AG04450 (cell line): ENCODE measurements around the gene ITK. TPM values are rescaled to one million over a fixed set of nuclear protein-coding genes. Genes with fewer than 3 reads are reported as not detected.

Experiments
- CTCF ChIA-PET: fragments of 300-600, 350-600 bp; formaldehyde crosslinking; extraction: SDS; loops from one replicate; lab custom pipeline; 2022; ENCODE audit warnings: antibody characterized with exemption, inconsistent platforms; lab: Charles Lee
- POLR2A ChIA-PET: fragments of 350-600 bp; formaldehyde crosslinking; extraction: SDS; loops from one replicate; lab custom pipeline; 2021; ENCODE audit warnings: antibody characterized with exemption, inconsistent platforms; lab: Yijun Ruan, JAX
- DNase-seq: peaks from one replicate; pipeline ENCODE4 v3.0.0-alpha.2; 2011; ENCODE audit warnings: low read depth, low spot score
- H3K27ac ChIP-seq: one replicate; pipeline ENCODE4 v1.5.1; 2012; ENCODE audit warnings: low read depth, low read length, control low read depth
- H3K27me3 ChIP-seq: one replicate; pipeline ENCODE4 v1.6.0; 2012; ENCODE audit warnings: low read length; ENCODE audit not compliant: control insufficient read depth, insufficient read depth
- H3K4me3 ChIP-seq: 2 replicates; pipeline ENCODE4 v1.5.1; 2011; ENCODE audit warnings: mild to moderate bottlenecking, low read depth, low read length, control low read depth
- H3K9me3 ChIP-seq: 2 replicates; pipeline ENCODE4 v1.5.1; 2012; ENCODE audit warnings: low read length; ENCODE audit not compliant: control insufficient read depth, insufficient read depth
- polyA plus RNA-seq: library from polyadenylated mRNA; depleted of rRNA; stranded (reverse); fragments of >200 nt; gene quantifications from 2 replicates; pipeline ENCODE4 v1.2.3, GENCODE V29; 2011
- TF ChIP-seq, protein P1 (sequence below): IDR thresholded peaks from 2 replicates; pipeline ENCODE4 v1.5.1; 2011; ENCODE audit warnings: low read depth, low read length, control low read depth, inconsistent platforms

Gene ITK
- polyA plus RNA-seq, 1 experiment, result not detected

DNA sequence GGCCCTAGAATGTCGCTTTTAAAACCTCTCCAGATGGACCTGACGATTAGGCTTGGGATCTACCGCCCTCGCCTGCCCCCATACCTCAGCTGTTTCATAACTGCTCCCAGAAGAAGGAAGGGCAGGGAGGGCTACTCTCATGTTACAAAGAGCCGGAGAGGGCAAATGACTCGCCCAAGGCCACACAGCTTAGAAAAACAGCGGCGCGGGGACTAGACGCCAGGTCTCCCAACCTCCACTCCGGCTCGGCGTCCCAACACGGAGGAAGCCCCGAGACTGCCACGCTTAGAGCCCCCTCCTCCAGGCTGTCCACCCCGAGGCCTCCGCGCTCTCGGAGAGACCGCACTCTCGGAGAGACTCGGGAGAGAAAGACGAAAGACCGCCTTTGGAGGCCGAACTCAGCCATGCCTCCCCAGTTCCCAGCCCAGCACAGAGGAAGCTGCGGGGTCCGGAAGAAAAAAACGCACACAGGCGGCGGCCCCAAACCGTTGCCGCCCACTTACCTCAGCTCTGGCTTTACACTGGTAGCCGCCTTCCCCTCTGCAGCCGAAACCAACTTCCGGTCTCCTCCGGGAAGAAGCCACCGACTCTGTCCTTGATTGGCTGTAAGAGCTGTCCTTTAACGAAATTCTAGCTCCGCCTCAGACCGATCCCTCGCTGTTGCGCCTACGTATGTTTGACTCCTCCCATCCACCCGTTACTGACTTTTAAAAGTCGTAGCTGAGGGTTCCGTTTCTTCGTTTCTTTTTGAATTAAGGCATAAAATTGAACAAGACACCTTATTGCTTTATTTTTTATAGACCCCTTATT lies 38.1 kb upstream of the ITK start, which contains the start of gene MED7:
Gene MED7, minus strand, starts transcription at position 549 of the 810 bp plus-strand sequence. CDS start 3,434 bp downstream, outside the sequence.
- Histone ChIP-seq H3K27ac (peak within 1 kb of the TSS; percentile 92), H3K4me3 (peak within 1 kb of the TSS; percentile 98), H3K9me3 (no peaks in the 10 kb centered on the region; the same call in 1 of the 2 replicates), H3K27me3 (no peaks in the 10 kb centered on the region)
- POLR2A ChIA-PET, result interaction anchor here (0.5 to 1.4 kb wide), 5 partner anchors 10 to 978 kb away, joined by 3 to 6 read pairs (median 3); partner anchors contain the start of gene THG1L
- CTCF ChIA-PET, result interaction anchor here (0.5 to 4.0 kb wide), 4 partner anchors 10 to 601 kb away, joined by 3 to 28 read pairs (median 4); partner anchors contain the start of gene LSM11
- peak; percentile 98 for DNase-seq
- TF ChIP-seq, protein P1, sequence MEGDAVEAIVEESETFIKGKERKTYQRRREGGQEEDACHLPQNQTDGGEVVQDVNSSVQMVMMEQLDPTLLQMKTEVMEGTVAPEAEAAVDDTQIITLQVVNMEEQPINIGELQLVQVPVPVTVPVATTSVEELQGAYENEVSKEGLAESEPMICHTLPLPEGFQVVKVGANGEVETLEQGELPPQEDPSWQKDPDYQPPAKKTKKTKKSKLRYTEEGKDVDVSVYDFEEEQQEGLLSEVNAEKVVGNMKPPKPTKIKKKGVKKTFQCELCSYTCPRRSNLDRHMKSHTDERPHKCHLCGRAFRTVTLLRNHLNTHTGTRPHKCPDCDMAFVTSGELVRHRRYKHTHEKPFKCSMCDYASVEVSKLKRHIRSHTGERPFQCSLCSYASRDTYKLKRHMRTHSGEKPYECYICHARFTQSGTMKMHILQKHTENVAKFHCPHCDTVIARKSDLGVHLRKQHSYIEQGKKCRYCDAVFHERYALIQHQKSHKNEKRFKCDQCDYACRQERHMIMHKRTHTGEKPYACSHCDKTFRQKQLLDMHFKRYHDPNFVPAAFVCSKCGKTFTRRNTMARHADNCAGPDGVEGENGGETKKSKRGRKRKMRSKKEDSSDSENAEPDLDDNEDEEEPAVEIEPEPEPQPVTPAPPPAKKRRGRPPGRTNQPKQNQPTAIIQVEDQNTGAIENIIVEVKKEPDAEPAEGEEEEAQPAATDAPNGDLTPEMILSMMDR, result no peak

DNA sequence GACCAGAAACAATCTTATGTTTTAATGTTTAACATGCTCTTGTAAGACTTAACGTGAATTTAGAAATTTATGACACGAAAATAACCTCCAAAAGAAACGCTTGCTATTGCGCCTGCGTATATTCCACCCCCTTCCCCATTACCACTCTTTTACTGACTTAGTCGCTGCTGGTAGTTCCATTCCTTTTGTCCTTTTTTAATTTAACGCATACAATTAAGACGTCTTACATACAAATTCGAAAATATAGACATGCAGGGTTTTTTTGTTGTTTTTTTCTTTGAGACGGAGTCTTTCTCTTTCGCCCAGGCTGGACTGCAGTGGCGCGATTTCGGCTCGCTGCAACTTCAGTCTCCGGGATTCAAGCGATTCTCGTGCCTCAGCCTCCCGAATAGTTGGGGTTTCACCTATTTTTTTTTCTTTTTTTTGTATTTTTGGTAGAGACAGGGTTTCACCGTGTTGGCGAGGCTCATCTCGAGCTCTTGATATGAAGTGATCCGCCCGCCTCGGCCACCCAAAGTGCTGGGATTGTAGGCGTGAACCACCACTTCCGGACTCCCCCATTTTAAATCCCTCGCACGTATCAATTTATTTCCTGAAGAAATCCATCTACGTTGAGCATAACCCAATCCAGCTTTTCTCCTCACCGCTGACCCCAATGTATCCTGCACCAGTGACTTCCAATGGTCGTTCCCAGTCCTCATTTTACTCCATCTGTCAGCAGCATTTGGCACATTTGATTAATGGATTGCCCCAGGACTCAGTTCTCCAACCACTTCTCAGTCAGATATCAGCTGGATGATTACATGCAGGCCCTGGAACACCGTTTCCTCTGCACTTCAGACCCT lies 37.3 kb upstream of the ITK start:
- Histone ChIP-seq H3K4me3 (peak overlapping the region; percentile 98), H3K27me3 (no peaks in the 10 kb centered on the region), H3K9me3 (no peaks in the 10 kb centered on the region; the same call in 1 of the 2 replicates), H3K27ac (peak overlapping the region; percentile 71)
- TF ChIP-seq, protein P1, result no peak
- no peak for DNase-seq
- CTCF ChIA-PET, result interaction anchor here (0.9 to 4.0 kb wide), 3 partner anchors 11 to 600 kb away, joined by 4 to 28 read pairs (median 4); partner anchors contain the start of gene LSM11
- POLR2A ChIA-PET, result interaction anchor here (0.6 to 1.4 kb wide), 4 partner anchors 11 to 979 kb away, joined by 3 to 6 read pairs (median 4); partner anchors contain the start of gene THG1L

DNA sequence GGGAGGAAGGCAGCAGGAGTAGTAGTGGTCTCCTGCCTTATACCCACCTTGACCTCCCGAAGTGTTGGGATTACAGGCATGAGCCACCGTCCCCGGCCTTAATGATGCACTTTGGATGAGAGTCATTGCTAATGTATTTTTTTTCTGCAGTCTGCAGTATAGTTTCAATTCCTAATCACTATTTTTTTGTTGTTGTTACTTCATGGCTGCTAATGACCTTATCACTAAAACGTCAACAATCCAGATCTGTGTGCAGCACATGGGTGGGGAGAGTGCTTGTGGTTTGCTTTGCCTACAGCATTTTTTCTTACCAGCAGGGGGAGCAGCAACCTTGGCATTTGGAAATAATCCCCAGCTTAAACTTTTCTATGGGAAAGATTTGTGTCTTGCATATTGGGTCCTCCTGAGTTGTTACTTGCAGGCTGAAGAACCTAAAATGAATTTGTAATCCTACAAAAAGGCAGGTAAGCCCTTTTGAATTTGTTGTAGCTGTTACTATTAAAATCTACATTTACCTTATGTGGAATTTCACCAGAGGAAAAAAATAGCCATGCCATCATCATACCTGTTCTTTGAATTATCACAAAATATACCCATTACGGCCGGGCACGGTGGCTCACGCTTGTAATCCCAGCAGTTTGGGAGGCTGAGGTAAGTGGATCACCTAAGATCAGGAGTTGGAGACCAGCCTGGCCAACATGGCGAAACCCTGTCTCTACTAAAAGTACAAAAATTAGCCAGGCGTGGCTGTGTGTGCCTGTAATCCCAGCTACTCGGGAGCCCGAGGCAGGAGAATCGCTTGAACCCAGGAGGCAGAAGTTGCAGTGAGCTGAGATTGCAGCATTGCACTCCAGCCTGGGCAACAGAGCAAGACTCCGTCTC lies 31.7 kb upstream of the ITK start:
- ChIA-PET CTCF (interaction anchor here (0.5 to 2.5 kb wide), 20 partner anchors 9 to 594 kb away, joined by 3 to 16 read pairs (median 6); partner anchors contain the start of genes LSM11 and THG1L), POLR2A (no interaction called here)
- H3K27me3 ChIP-seq, result no peaks in the 10 kb centered on the region
- TF ChIP-seq, protein P1, result peak; percentile 95
- no peaks in the 10 kb centered on the region for H3K9me3 ChIP-seq
- H3K27ac ChIP-seq, result no peak overlapping the region
- no peak overlapping the region for H3K4me3 ChIP-seq
- no peak for DNase-seq

DNA sequence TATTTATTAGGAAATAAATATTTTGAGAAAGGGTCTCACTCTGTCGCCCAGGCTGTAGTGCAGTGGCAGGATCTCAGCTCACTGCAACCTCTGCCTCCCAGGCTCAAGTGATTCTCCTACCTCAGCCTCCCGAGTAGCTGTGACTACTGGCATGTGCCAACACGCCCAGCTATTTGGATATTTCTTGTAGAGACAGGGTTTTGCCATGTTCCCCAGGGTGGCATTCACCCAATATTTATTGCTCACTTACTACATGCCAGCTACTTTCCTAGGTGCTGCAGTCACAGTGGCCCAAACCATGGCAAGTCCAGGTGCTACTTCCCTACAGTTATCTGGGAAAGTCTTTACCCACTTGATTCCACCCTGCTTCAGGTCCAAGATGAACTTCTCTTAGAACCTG lies 29.6 kb upstream of the ITK start:
- TF ChIP-seq, protein P1, result no peak
- no peak overlapping the region for H3K4me3 ChIP-seq
- no peaks in the 10 kb centered on the region for H3K9me3 ChIP-seq
- H3K27ac ChIP-seq, result no peak overlapping the region
- ChIA-PET POLR2A (no interaction called here), CTCF (no interaction called here)
- no peak for DNase-seq
- no peaks in the 10 kb centered on the region for H3K27me3 ChIP-seq
